Measurements from ENCODE around the gene PRM1. TPM values are rescaled to one million over a fixed set of nuclear protein-coding genes. Genes with fewer than 3 reads are reported as not detected.
A peak's percentile ranks its signal among the peaks of the same experiment; 100 is the strongest.
"Not testable (repeated sequence)": the region's sequence is repeated elsewhere in the genome, so short reads cannot be mapped to it uniquely, and the experiment has no call there.

PRM1 gene
- total and polyA plus RNA-seq, 2 donors = not detected

DNA sequence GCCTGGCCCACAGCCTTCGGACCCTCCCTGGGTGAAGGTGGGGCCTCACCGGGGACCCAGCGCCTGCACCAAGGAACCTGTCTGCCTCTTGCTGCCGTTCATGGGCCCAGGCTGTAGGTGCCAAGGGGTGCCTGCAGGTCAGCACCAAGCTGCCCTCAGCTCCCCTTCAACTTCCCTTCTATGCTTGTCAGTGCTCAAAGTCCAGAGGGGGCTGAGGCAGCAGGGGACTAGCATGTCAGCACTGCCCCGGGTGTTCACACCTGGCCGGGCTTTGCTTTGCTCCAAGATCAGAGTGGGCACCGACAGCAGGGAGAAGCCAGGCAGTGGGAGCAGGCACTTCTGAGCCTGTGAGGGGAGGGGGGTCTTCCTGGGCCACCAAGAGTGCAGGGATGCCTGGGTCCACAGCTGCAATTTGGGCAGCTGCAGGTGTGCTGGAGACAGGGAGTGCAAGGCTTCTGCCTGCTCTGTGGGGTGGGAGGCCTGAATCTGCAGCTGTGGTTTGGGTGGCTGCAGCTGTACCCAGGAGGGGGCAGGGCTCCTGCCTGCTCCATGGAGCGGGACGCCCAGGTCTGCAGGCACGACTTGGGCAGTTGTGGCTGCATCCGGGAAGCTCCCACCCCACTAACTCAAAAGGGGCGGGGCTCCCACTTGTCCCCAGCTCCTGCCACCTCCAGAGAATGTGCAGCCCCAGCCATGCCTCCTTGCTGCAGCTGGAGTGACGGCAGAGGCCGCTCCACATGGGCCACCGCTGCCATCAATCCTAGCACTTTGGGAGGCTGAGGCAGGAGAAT lies 27.6 kb upstream of the PRM1 start:
- no peaks in the 10 kb centered on the region for H3K4me1 ChIP-seq (ENCODE audit: insufficient read depth)
- H3K27ac ChIP-seq (ENCODE audit: low read depth) = no peak overlapping the region
- no peak for DNase-seq (ENCODE audit: extremely low spot score)
- WGBS = 74% methylated on average over 15 of the region's 15 CpGs
- H3K36me3 ChIP-seq (ENCODE audit: insufficient read depth) = no peaks in the 10 kb centered on the region
- H3K4me3 ChIP-seq (ENCODE audit: low read depth, low read length) = no peak overlapping the region

DNA sequence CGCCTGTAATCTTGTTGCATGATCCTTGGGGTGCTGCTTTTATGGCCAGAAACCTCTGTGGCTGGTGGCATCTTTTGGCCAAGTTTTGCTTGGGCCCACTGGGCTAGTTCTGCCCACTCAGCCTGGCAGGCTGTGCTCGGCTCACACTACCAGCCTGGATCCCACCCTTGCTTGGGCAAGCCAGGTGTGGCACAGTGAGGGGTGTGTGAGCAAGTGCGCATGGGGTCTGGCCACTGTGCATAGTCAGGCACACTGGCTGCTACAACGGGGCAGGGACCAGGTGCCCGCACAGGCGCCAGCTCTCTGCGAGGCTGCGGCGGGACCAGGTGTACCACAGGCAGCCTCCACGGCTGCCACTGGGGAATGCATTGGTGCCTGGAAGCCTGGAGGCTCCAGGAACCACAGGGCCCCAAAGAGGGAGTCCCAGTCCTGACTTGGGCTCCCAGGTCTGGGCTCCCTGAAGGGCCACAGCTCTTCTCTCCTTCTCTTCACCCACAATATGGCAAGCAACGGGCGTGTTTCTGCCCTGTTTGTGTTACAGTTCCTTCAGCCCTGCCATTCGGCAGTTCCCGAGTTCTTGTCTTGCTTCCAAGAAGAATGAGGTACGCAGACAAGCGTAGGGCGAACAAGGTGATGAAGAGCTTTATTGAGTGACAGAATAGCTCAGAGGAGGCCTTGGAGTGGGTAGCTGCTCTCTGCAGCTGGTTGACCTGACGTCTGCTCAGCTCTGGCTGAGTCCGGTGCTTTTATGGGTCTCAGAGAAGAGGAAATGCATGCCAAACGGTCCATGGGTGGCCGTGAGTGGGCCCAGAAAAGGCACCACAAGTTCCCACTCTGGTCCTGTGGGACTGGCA lies 26.7 kb upstream of the PRM1 start:
- Histone ChIP-seq H3K27ac (ENCODE audit: low read depth) (no peak overlapping the region), H3K36me3 (ENCODE audit: insufficient read depth) (no peaks in the 10 kb centered on the region), H3K4me3 (ENCODE audit: low read depth, low read length) (no peak overlapping the region), H3K4me1 (ENCODE audit: insufficient read depth) (no peaks in the 10 kb centered on the region)
- DNase-seq (ENCODE audit: extremely low spot score) = no peak
- 84% methylated on average over 21 of the region's 21 CpGs for WGBS

DNA sequence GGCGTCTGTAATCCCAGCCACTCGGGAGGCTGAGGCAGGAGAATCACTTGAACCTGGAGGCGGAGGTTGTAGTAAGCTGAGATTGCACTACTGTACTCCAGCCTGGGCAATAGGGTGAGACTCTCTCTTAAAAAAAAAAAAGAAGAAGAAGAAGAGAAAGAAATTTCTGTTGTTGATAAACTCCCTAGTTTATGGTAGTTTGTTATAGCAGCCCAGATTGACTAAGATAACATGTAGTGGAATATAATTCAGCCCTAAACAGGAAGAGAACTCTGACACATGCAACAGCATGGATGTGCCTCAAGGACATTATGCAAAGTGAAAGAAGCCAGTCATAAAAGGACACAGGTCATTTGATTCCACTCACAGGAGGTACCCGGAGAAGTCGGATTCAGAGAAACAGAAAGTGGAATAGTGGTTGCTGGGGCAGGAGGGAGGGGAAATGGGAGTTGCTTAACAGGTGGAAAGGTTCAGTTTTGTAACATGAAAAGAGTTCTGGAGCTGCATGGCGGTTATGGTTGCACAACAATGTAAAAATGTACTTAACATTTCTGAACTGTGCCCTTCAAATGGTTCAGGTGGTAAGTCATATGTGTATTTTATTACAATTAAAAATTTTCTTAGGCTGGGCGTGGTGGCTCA lies 26.0 kb upstream of the PRM1 start:
- 79% methylated on average over 7 of the region's 7 CpGs for WGBS
- H3K36me3 ChIP-seq (ENCODE audit: insufficient read depth) = no peaks in the 10 kb centered on the region
- H3K4me1 ChIP-seq (ENCODE audit: insufficient read depth) = no peaks in the 10 kb centered on the region
- no peak overlapping the region for H3K4me3 ChIP-seq (ENCODE audit: low read depth, low read length)
- no peak overlapping the region for H3K27ac ChIP-seq (ENCODE audit: low read depth)
- DNase-seq (ENCODE audit: extremely low spot score) = no peak

DNA sequence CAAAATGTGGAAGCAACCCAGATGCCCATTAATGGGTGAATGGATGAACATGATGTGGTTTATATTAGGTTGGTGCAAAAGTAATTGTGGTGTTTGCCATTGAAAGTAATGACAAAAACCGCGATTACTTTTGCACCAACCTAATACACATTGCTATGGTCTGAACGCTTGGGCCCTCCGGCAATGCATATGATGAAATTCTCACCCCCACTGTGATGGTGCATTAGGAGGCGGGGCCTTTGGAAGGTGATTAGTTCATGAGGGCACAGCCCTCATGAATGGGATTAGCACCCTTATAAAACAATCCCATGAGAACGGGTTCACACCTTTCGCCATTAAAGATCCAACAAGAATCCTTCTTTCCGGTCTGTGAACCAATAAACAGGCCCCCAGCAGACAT lies 25.3 kb upstream of the PRM1 start:
- WGBS = 90% methylated on average over 8 of the region's 8 CpGs
- Histone ChIP-seq H3K27ac (ENCODE audit: low read depth) (no peak overlapping the region), H3K4me3 (ENCODE audit: low read depth, low read length) (no peak overlapping the region), H3K4me1 (ENCODE audit: insufficient read depth) (no peaks in the 10 kb centered on the region), H3K36me3 (ENCODE audit: insufficient read depth) (no peaks in the 10 kb centered on the region)
- no peak for DNase-seq (ENCODE audit: extremely low spot score)

DNA sequence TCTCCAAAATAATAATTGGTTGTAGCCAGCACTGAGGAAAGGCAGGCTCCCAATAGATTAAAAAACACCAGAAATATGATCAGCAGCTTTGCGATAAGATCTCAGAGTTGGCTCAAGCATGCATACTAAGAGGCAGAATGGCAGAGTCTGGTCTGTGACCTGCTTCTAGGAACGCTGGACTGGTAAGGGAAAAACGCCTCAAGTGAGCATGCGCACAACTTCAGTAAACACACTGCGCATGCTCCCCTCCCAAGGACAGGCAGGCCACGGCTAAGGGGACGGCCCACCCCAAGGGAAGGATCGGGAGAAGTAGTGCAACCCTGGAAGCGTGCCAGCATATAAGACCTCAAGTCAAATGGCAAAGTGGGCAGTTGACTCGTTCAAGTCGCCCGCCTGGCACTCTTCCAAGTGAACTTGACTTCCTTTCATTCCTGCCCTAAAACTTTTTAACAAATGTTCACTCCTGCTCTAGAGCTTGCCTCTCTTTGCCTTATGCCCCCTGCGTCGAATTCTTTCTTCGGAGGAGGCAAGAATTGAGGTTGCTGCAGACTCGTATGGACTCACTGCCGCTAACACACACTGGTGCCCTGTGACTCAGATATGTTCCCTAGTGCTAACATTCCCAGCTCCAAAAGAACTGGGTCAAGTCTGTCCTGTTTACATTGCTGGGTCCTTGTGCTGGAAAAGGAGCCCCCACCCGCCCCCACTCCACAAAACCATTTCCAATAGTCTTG lies 22.4 kb upstream of the PRM1 start:
- no peaks in the 10 kb centered on the region for H3K36me3 ChIP-seq (ENCODE audit: insufficient read depth)
- 65% methylated on average over 18 of the region's 18 CpGs for WGBS
- no peaks in the 10 kb centered on the region for H3K4me1 ChIP-seq (ENCODE audit: insufficient read depth)
- peak; percentile 58 for DNase-seq (ENCODE audit: extremely low spot score)
- H3K4me3 ChIP-seq (ENCODE audit: low read depth, low read length) = no peak overlapping the region
- no peak overlapping the region for H3K27ac ChIP-seq (ENCODE audit: low read depth)

DNA sequence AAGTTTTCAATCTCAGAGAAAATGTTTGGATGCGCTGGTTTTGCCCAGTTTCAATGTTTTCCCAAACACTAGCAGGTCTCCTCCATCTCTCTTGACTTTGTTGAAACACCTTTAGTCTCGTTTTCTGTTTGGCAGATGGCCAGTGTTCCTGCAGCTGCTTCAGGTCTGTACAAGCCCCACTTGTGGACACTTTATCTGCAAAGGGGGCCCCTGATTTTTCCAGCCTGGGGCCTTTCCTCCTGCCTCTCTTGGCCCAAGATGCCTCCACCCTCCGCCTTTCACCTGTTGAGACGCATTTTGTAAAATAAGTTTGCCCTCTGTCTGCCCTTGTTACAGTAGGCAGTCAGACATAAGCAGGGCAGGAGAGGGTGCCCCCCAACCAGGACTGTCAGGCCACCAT lies 21.8 kb upstream of the PRM1 start:
- Histone ChIP-seq H3K36me3 (ENCODE audit: insufficient read depth) (no peaks in the 10 kb centered on the region), H3K4me1 (ENCODE audit: insufficient read depth) (no peaks in the 10 kb centered on the region), H3K4me3 (ENCODE audit: low read depth, low read length) (no peak overlapping the region), H3K27ac (ENCODE audit: low read depth) (no peak overlapping the region)
- WGBS = 59% methylated on average over 4 of the region's 4 CpGs
- peak; percentile 87 for DNase-seq (ENCODE audit: extremely low spot score)

DNA sequence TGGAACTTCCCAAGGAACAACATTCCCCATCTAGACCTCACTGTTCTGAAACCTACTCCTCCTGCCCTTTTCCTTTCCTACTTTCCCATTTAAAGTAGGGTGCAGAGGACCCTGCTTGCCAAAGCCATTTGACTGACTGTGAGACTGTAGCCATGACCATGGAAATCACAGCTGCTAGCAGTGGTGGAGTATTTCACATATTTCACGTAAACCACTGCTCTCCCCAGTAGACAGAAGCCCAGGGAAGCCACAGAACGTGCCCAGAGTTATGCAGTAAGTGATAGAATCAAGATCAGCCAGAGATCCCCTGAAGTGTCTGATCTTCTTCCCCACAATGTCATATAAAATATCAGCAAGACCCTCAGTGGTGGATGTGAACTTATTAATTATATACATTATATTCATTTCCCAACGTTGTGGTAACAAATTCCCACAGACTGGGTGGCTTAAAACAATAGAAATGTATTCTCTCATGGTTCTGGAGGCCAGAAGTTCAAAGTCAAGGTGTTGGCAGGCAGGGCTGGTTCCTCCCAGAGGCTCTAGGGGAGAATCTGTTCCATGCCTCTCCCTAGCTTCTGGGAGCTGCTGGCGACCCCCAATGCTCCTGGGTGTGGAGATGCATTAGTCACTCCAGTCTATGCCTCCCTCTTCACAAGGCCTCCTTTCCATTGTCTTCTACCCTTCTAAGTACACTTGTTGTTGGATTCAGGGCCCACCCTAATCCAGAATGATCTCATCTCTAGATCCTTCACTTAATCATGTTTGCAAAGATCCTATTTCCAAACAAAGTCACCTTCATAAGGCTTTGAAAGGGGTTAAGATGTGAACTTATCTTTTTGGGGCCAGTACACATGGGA lies 20.7 kb upstream of the PRM1 start:
- Histone ChIP-seq H3K4me3 (ENCODE audit: low read depth, low read length) (no peak overlapping the region), H3K27ac (ENCODE audit: low read depth) (no peak overlapping the region), H3K4me1 (ENCODE audit: insufficient read depth) (no peaks in the 10 kb centered on the region), H3K36me3 (ENCODE audit: insufficient read depth) (no peaks in the 10 kb centered on the region)
- DNase-seq (ENCODE audit: extremely low spot score) = no peak
- WGBS = 73% methylated on average over 4 of the region's 4 CpGs

DNA sequence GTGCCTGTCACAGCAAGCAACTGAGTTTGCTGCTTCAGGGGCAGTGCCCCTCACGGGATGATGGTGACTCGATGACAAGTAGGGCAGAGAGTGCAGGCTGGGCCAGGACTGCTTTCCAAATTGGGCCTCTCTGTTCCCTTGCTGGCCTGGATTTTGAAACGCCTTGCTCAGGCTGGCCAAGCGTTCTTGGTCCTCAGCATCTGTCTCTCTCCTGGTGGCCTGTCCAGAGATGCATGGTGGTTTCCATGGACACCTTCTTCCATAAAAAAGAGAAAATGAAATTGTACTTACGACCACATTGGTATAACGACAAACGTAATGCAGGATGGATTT lies 19.4 kb upstream of the PRM1 start:
- H3K36me3 ChIP-seq (ENCODE audit: insufficient read depth) = no peaks in the 10 kb centered on the region
- no peak overlapping the region for H3K27ac ChIP-seq (ENCODE audit: low read depth)
- H3K4me3 ChIP-seq (ENCODE audit: low read depth, low read length) = no peak overlapping the region
- no peaks in the 10 kb centered on the region for H3K4me1 ChIP-seq (ENCODE audit: insufficient read depth)
- 90% methylated on average over 7 of the region's 7 CpGs for WGBS
- no peak for DNase-seq (ENCODE audit: extremely low spot score)

DNA sequence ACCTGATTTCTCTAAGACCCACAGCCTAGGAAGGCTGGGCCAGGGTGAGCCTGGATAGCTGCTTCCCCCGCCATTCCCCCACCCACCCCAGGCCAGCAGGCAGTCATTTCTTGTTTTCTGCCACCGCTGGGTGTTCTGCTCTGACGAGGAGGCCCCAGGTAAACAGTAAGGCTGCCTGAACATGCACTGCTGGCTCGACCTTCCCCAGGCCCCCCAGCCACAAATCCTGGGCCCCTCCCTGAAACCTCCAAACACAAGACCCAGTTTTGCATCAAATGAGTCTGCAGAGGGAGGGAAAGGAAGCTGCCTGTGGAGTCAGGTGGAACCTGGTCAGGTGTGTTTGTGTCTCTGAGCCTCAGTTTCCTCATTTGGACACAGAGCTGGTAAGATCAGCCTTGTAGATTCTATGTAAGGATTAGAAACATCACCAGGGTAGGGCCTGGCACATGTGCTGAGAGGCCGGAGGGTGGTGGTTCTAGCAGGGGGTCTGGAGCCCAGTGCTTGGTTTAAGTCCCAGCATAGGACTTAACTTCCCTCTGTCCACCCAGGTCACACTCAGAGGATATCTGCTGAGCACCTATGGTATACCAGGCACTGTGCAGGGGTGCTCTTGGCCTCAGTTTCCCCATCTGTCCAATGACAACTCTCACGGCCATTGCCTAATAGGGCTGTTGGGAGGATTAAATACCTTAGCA lies 18.9 kb upstream of the PRM1 start:
- Histone ChIP-seq H3K36me3 (ENCODE audit: insufficient read depth) (no peaks in the 10 kb centered on the region), H3K4me3 (ENCODE audit: low read depth, low read length) (no peak overlapping the region), H3K4me1 (ENCODE audit: insufficient read depth) (no peaks in the 10 kb centered on the region), H3K27ac (ENCODE audit: low read depth) (peak overlapping the region; percentile 32)
- WGBS = 84% methylated on average over 6 of the region's 6 CpGs
- no peak for DNase-seq (ENCODE audit: extremely low spot score)

DNA sequence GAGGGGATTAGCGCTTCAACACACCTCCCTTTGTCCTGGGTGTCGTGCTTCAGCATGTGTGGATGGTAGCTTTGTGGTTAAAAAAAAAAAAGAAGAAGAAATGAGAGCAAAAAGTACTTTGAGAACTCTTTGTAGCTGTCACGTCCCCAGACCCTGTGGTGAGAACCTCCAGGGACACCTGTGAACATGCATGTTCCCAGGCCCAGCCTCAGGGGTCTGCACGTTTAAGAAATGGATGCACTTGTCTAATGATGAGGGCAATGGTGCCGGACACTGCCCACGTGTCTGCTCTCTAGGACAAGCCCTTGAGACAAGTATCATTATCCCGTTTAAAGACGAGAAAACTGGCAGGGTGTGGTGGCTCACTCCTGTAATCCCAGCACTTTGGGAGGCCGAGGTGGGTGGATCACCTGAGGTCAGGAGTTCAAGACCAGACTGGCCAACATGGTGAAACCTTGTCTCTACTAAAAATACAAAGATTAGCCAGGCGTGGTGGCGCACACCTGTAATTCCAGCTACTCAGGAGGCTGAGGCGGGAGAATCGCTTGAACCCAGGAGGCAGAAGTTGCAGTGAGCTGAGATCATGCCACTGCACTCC lies 17.9 kb upstream of the PRM1 start:
- not testable (repeated sequence) for H3K4me3 ChIP-seq (ENCODE audit: low read depth, low read length); H3K36me3 ChIP-seq (ENCODE audit: insufficient read depth); H3K27ac ChIP-seq (ENCODE audit: low read depth); DNase-seq (ENCODE audit: extremely low spot score); H3K4me1 ChIP-seq (ENCODE audit: insufficient read depth)
- WGBS = 84% methylated on average over 13 of the region's 13 CpGs

DNA sequence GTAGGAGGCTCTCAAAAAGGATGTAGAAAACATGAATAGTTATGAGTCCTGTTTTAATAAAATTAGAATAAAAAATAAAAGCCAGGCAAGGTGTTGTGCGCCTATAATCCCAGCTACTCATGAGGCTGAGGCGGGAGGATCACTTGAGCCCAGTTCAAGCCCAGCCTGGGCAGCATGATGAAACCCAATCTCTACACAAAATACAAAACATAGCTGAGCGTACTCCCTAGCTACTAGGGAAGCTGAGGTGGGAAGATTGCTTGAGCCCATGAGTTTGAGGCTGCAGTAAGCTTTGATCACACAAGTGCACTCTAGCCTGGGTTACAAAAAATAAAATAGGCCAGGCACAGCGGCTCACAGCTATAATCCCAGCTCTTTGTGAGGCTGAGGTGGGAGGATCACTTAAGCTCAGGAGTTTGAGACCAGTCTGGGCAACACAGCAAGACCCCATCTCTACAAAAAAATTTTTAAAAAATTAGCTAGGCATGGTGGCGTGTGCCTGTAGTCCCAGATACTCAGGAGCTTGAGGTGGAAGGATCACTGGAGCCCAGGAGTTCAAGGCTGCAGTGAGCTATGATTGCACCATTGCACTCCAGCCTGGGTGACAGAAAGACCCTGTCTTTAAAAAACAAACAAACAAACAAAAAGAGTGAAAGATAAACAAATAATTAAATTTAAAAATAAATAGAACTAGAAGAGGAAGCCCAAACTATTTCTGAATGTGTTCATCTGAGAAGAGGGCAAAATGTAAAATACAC lies 17.2 kb upstream of the PRM1 start:
- no peak for DNase-seq (ENCODE audit: extremely low spot score)
- Histone ChIP-seq H3K36me3 (ENCODE audit: insufficient read depth) (no peaks in the 10 kb centered on the region), H3K4me1 (ENCODE audit: insufficient read depth) (no peaks in the 10 kb centered on the region), H3K4me3 (ENCODE audit: low read depth, low read length) (no peak overlapping the region), H3K27ac (ENCODE audit: low read depth) (no peak overlapping the region)
- 92% methylated on average over 5 of the region's 5 CpGs for WGBS
